Keratinocyte (primary cell): ENCODE data around the gene PRRC2B. TPM values are rescaled to one million over a fixed set of nuclear protein-coding genes. Genes with fewer than 3 reads are reported as not detected.

Experiments used
- DNase-seq: peaks from one replicate; pipeline ENCODE4 v3.0.0-alpha.2; 2011; ENCODE audit warnings: low read depth, missing footprints, low spot score
- FAIRE-seq: peaks from 2 replicates; lab custom pipeline; 2011; peaks lifted over from hg19 to GRCh38; lab: Jason Lieb, UNC
- H2AFZ ChIP-seq: 2 replicates; pipeline ENCODE4 v1.6.0; 2012; ENCODE audit warnings: low read length, control low read depth, inconsistent platforms; ENCODE audit not compliant: control insufficient read depth
- H3K27ac ChIP-seq: 2 replicates; pipeline ENCODE4 v1.5.1; 2011; ENCODE audit warnings: low read length; ENCODE audit not compliant: control insufficient read depth, insufficient read depth
- H3K27me3 ChIP-seq: 3 replicates; pipeline ENCODE4 v1.6.0; 2011; ENCODE audit warnings: low read length; ENCODE audit not compliant: control insufficient read depth, insufficient read depth; ENCODE audit errors: extremely low read depth
- H3K36me3 ChIP-seq, 2 experiments: 2 replicates in 1 of 2; 3 replicates in 1 of 2; pipeline ENCODE4 v1.5.1; 2011; ENCODE audit warnings: low read length in 2 of 2, mild to moderate bottlenecking in 1 of 2; ENCODE audit not compliant: control insufficient read depth in 2 of 2, insufficient read depth in 2 of 2; ENCODE audit errors: extremely low read depth in 1 of 2
- H3K4me1 ChIP-seq: 3 replicates; pipeline ENCODE4 v1.5.1; 2011; ENCODE audit warnings: low read length; ENCODE audit not compliant: control insufficient read depth, insufficient read depth; ENCODE audit errors: extremely low read depth
- H3K4me2 ChIP-seq: 3 replicates; pipeline ENCODE4 v1.6.0; 2011; ENCODE audit warnings: low read depth, low read length; ENCODE audit not compliant: control insufficient read depth, insufficient read depth; ENCODE audit errors: extremely low read depth
- H3K4me3 ChIP-seq, 3 experiments: fragments of 200-600 bp in 1 of 3; sonication (generic) in 1 of 3; 2 replicates in 2 of 3; 3 replicates in 1 of 3; pipeline ENCODE4 v1.5.1; 2011 to 2016; ENCODE audit warnings: low read length in 3 of 3, mild to moderate bottlenecking in 3 of 3, control low read depth in 2 of 3, inconsistent platforms in 1 of 3, low read depth in 1 of 3, mixed read lengths in 1 of 3, mixed run types in 1 of 3, moderate library complexity in 1 of 3; ENCODE audit not compliant: control insufficient read depth in 2 of 3, insufficient read depth in 2 of 3; ENCODE audit errors: extremely low read depth in 1 of 3
- H3K79me2 ChIP-seq: 2 replicates; pipeline ENCODE4 v1.6.0; 2012; ENCODE audit warnings: low read length; ENCODE audit not compliant: control insufficient read depth, insufficient read depth
- H3K9ac ChIP-seq: 3 replicates; pipeline ENCODE4 v1.6.0; 2011; ENCODE audit warnings: low read length; ENCODE audit not compliant: control insufficient read depth, insufficient read depth; ENCODE audit errors: extremely low read depth
- H3K9me1 ChIP-seq: 3 replicates; pipeline ENCODE4 v1.6.0; 2011; ENCODE audit warnings: low read length; ENCODE audit not compliant: control insufficient read depth, insufficient read depth; ENCODE audit errors: extremely low read depth
- H3K9me3 ChIP-seq: 2 replicates; pipeline ENCODE4 v1.5.1; 2012; ENCODE audit warnings: low read depth, low read length; ENCODE audit not compliant: control insufficient read depth
- H4K20me1 ChIP-seq: 3 replicates; pipeline ENCODE4 v1.6.0; 2011; ENCODE audit warnings: low read length; ENCODE audit not compliant: control insufficient read depth, insufficient read depth; ENCODE audit errors: extremely low read depth
- CTCF ChIP-seq, 3 experiments: IDR thresholded peaks in 1 of 3; conservative IDR thresholded peaks in 1 of 3; optimal IDR thresholded peaks in 1 of 3; 2 replicates in 2 of 3; 3 replicates in 1 of 3; pipeline versions ENCODE3 to v1.5.1; 2011; ENCODE audit warnings: low read length in 3 of 3, mild to moderate bottlenecking in 3 of 3, moderate library complexity in 2 of 3, control low read depth in 1 of 3, inconsistent platforms in 1 of 3; ENCODE audit not compliant: insufficient read depth in 2 of 3; ENCODE audit errors: extremely low read depth in 1 of 3
- EZH2 ChIP-seq: IDR thresholded peaks from one replicate; pipeline ENCODE4 v1.6.1; 2012; ENCODE audit warnings: inconsistent platforms, mild to moderate bottlenecking, low read length, moderate library complexity
- dilution Hi-C: fragments of 300-500 bp; cut with MboI; formaldehyde crosslinking; loops from one replicate; pipeline ENCODE4 v1.7.0; 2020; ENCODE audit warnings: low sequenced_read_pairs; ENCODE audit not compliant: extremely low pct_ligation_motif_present
- polyA plus RNA-seq, 5 experiments: library from polyadenylated mRNA; depleted of rRNA in 3 of 5; stranded (reverse) in 3 of 5; stranded (forward) in 1 of 5; unstranded in 1 of 5; fragments of >200 nt; gene quantifications; 1 replicate in 1 of 5; 2 replicates in 3 of 5; 3 replicates in 1 of 5; pipeline versions ENCODE4 v1.2.1 to v1.2.3, GENCODE V29; 2011 to 2012; ENCODE audit warnings: missing spikeins in 2 of 5, low read depth in 1 of 5, low replicate concordance in 1 of 5

Gene PRRC2B
- polyA plus RNA-seq, 1 donor (not counting 4 experiments of a cell fraction or from before 2014, with no cell fraction given), result 20.8 TPM

DNA sequence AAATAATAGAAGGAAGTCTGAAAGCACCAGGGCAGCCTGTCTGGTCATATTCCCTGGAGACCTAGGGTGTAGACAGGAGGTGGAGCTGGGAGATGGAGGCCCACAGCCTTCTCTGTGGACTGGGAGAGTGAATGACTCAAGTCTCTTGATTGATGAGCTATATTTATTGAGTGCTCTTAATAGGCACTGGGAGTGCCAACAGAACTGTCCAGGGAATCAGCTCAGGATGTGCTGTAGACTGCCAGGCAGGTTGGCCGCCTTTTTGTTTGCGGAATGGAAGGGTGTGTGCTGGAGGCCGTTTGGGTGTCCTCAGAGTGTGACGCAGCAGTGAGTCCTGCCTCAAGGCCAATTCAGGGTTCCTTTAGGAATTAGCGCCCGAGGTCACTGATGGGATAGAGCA lies 75.5 kb downstream of the PRRC2B start:
- H4K20me1 ChIP-seq, result peaks cover 7% of the 10 kb centered on the region
- TF ChIP-seq EZH2 (no peak), CTCF (optimal IDR thresholded peaks at IDR 0.05 in 1 of 3, IDR thresholded peaks at IDR 0.05 in 1 of 3, conservative IDR thresholded peaks at IDR 0.05 in 1 of 3; ENCODE audit: extremely low read depth in 1 of 3, insufficient read depth in 2 of 3, low read length in 3 of 3) (no peak)
- no peaks in the 10 kb centered on the region for H3K4me1 ChIP-seq
- dilution Hi-C loops, result no loop called here
- H3K4me2 ChIP-seq, result no peak overlapping the region
- no peaks in the 10 kb centered on the region for H3K9me3 ChIP-seq
- H3K4me3 ChIP-seq, result no peak overlapping the region
- H3K9me1 ChIP-seq, result no peaks in the 10 kb centered on the region
- H3K79me2 ChIP-seq, result peaks cover 43% of the 10 kb centered on the region
- no peak overlapping the region for H3K9ac ChIP-seq
- no peak overlapping the region for H2AFZ ChIP-seq
- FAIRE-seq (no peak), DNase-seq (no peak)
- no peak overlapping the region for H3K27ac ChIP-seq
- no peaks in the 10 kb centered on the region for H3K27me3 ChIP-seq
- peaks cover 52 to 61% of the 10 kb centered on the region in 2 experiments for H3K36me3 ChIP-seq

DNA sequence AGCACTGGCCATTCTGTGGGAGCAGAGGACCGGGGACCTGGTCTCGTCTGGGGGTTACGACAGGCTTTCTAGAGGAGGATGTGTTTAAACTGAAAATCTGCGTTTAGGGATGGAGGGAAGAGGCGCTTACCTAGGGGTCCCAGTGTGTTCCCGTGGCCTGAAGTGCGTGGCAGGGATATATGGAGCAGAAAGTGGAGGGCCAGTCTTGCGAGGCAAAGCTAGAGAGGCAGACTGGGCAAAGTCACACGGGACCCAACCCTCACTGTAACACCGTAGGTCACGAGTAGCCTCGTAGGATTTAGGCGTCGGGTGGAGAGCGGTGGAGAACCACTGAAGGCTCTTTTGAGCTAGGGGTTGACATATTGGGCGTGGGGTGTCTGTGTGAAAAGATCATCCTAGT lies 76.1 kb downstream of the PRRC2B start:
- Histone ChIP-seq H4K20me1 (peaks cover 10% of the 10 kb centered on the region), H3K4me1 (no peaks in the 10 kb centered on the region), H3K27ac (no peak overlapping the region), H3K27me3 (no peaks in the 10 kb centered on the region), H3K9ac (no peak overlapping the region), H3K9me3 (no peaks in the 10 kb centered on the region), H2AFZ (no peak overlapping the region), H3K79me2 (peaks cover 41% of the 10 kb centered on the region), H3K9me1 (no peaks in the 10 kb centered on the region), H3K4me3 (no peak overlapping the region), H3K36me3 (peaks cover 52 to 67% of the 10 kb centered on the region in 2 experiments), H3K4me2 (no peak overlapping the region)
- TF ChIP-seq EZH2, result no peak
- no peak for TF ChIP-seq CTCF (optimal IDR thresholded peaks at IDR 0.05 in 1 of 3, IDR thresholded peaks at IDR 0.05 in 1 of 3, conservative IDR thresholded peaks at IDR 0.05 in 1 of 3; ENCODE audit: extremely low read depth in 1 of 3, insufficient read depth in 2 of 3, low read length in 3 of 3)
- no peak for FAIRE-seq
- no peak for DNase-seq
- dilution Hi-C loops, result no loop called here
